Loucy (cell line): ENCODE results near the gene SPEF2.

Experiments
- EZH2phosphoT487 ChIP-seq: fragments of 200-600 bp; IDR thresholded peaks from 2 replicates; pipeline ENCODE4 v1.6.1; 2018; ENCODE audit warnings: antibody characterized with exemption, mild to moderate bottlenecking, moderate library complexity, borderline replicate concordance
- TF ChIP-seq, protein P1 (sequence below): fragments of 200-600 bp; sonication (generic); conservative IDR thresholded peaks from 2 replicates; pipeline ENCODE4 v1.5.1; 2014; ENCODE audit warnings: mild to moderate bottlenecking, antibody characterized with exemption, low read length

DNA sequence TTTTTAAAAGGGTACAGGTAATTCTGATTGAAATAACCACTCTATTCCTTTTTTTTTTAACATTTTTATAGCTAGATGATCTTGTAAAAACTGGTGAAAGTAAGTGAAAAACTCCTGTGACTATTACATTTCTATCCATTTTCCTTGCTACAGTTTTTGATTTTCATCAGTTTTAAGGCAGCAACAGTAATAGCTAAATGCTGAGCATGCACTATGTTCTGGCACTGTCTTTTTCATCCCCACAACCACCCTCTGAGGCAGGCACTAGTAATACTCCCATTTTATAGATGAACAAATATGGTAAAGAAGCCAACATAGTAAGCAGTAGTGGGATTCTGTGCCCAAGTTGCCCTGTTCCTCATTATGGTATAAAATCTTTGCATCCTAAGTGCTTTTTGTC lies 126.0 kb downstream of the SPEF2 start:
- TF ChIP-seq, protein P1, sequence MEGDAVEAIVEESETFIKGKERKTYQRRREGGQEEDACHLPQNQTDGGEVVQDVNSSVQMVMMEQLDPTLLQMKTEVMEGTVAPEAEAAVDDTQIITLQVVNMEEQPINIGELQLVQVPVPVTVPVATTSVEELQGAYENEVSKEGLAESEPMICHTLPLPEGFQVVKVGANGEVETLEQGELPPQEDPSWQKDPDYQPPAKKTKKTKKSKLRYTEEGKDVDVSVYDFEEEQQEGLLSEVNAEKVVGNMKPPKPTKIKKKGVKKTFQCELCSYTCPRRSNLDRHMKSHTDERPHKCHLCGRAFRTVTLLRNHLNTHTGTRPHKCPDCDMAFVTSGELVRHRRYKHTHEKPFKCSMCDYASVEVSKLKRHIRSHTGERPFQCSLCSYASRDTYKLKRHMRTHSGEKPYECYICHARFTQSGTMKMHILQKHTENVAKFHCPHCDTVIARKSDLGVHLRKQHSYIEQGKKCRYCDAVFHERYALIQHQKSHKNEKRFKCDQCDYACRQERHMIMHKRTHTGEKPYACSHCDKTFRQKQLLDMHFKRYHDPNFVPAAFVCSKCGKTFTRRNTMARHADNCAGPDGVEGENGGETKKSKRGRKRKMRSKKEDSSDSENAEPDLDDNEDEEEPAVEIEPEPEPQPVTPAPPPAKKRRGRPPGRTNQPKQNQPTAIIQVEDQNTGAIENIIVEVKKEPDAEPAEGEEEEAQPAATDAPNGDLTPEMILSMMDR, result no peak
- no peak for TF ChIP-seq EZH2phosphoT487
